Kidney (tissue), 14 donors: Measurements from ENCODE around the gene GPRC5C. TPM values are rescaled to one million over a fixed set of nuclear protein-coding genes. Genes with fewer than 3 reads are reported as not detected.

Experiments
- DNase-seq, 5 donors: peaks; one replicate each; pipeline ENCODE4 v3.0.0-alpha.2; 2013 to 2020
- FAIRE-seq: peaks from 2 replicates; lab custom pipeline; 2012; peaks lifted over from hg19 to GRCh38; lab: Jason Lieb, UNC
- H3K27ac ChIP-seq, 2 donors: one replicate each; pipeline ENCODE4 v1.7.0; 2013; ENCODE audit warnings: low read depth in 2 of 2, low read length in 2 of 2, inconsistent platforms in 1 of 2
- H3K27me3 ChIP-seq: one replicate; pipeline ENCODE4 v1.7.1; 2013; ENCODE audit warnings: low read length, inconsistent platforms; ENCODE audit not compliant: control insufficient read depth, insufficient read depth
- H3K36me3 ChIP-seq, 3 donors: one replicate each; pipeline versions ENCODE4 v1.7.0 to v1.7.1; 2013; ENCODE audit warnings: low read length in 3 of 3, control low read depth in 1 of 3, inconsistent platforms in 1 of 3; ENCODE audit not compliant: insufficient read depth in 3 of 3, control insufficient read depth in 2 of 3
- H3K4me1 ChIP-seq, 3 donors: one replicate each; pipeline versions ENCODE4 v1.7.0 to v1.7.1; 2013; ENCODE audit warnings: low read length in 3 of 3, inconsistent platforms in 1 of 3, low read depth in 1 of 3; ENCODE audit not compliant: control insufficient read depth in 2 of 3, insufficient read depth in 2 of 3
- H3K4me3 ChIP-seq, 3 donors: one replicate each; pipeline versions ENCODE4 v1.7.0 to v1.8.1; 2013; ENCODE audit warnings: low read length in 3 of 3, control low read depth in 1 of 3, inconsistent platforms in 1 of 3
- H3K9ac ChIP-seq, 3 donors: one replicate each; pipeline versions ENCODE4 v1.7.0 to v1.7.1; 2013; ENCODE audit warnings: low read length in 3 of 3, control low read depth in 1 of 3, inconsistent platforms in 1 of 3
- H3K9me3 ChIP-seq, 3 donors: one replicate each; pipeline versions ENCODE4 v1.7.0 to v1.7.1; 2013; ENCODE audit warnings: low read length in 3 of 3, control low read depth in 1 of 3, inconsistent platforms in 1 of 3; ENCODE audit not compliant: control insufficient read depth in 2 of 3, insufficient read depth in 1 of 3
- CTCF ChIP-seq: IDR thresholded peaks from 3 replicates; pipeline ENCODE4 v1.5.1; 2012; ENCODE audit warnings: mild to moderate bottlenecking, moderate library complexity, borderline replicate concordance; ENCODE audit not compliant: insufficient read depth; ENCODE audit errors: extremely low read depth
- intact Hi-C: fragments of 100-400 bp; cut with DNase I; formaldehyde crosslinking; loops from one replicate; pipeline ENCODE4 v1.11.1; 2022
- polyA plus RNA-seq: library from polyadenylated mRNA; stranded (reverse); fragments of 350-450 nt; fragmentation: Illumina TruSeq; extraction: RNeasy Lipid Tissue Mini Kit (QIAGEN cat#74804); gene quantifications from one replicate; pipeline ENCODE4 v1.2.3, GENCODE V29; 2014; ENCODE audit warnings: low read depth, low replicate concordance; ENCODE audit not compliant: insufficient read depth
- total RNA-seq: library from RNA; stranded (reverse); fragmentation: NEBNext Ultra II Directional; extraction: Animal tissue kit (Norgen Biotek cat#: 25700); gene quantifications from one replicate; pipeline ENCODE4 v1.2.1, GENCODE V29; 2021
- donor health status: control.
- donor health status: control.
- donor health status: control.
- donor health status: control.
- donor health status: control.
- donor health status: DM: yes; HTN: yes; CAD: no.
- donor health status: Normal renal cell carcinoma (clear cell type).

Gene GPRC5C
- total and polyA plus RNA-seq, 2 donors from 2014 or later, result 242 to 358 TPM

GRCh38 chr17:74452033-74452840 is 20.3 kb downstream of the GPRC5C start:
- H3K9ac ChIP-seq, result peak overlapping the region in 1 of 3 donors; percentile 67
- no peaks in the 10 kb centered on the region for H3K9me3 ChIP-seq
- peak in 4 of 5 donors; percentile 31 to 79 (median 47) for DNase-seq
- no peaks in the 10 kb centered on the region for H3K27me3 ChIP-seq
- peak overlapping the region; percentile 71 to 86 for H3K27ac ChIP-seq
- intact Hi-C loops, result no loop called here
- TF ChIP-seq CTCF, result no peak
- H3K4me3 ChIP-seq, result peak overlapping the region in 1 of 3 donors; percentile 52
- H3K4me1 ChIP-seq, result peaks cover 0 to 53% (median 21%) of the 10 kb centered on the region in 3 donors
- H3K36me3 ChIP-seq, result no peaks in the 10 kb centered on the region
- FAIRE-seq, result no peak

- intact Hi-C loops, result no loop called here
- H3K27me3 ChIP-seq, result no peaks in the 10 kb centered on the region
- peak overlapping the region in 2 of 3 donors; percentile 26 to 67 for H3K9ac ChIP-seq
- FAIRE-seq (no peak), DNase-seq (peak in 2 of 5 donors; percentile 72 to 80)
- H3K4me1 ChIP-seq, result peaks cover 0 to 50% (median 21%) of the 10 kb centered on the region in 3 donors
- peak overlapping the region; percentile 71 to 86 for H3K27ac ChIP-seq
- TF ChIP-seq CTCF, result no peak
- no peaks in the 10 kb centered on the region for H3K9me3 ChIP-seq
- H3K4me3 ChIP-seq, result peak overlapping the region in 1 of 3 donors; percentile 52
- H3K36me3 ChIP-seq, result no peaks in the 10 kb centered on the region
These were observed 21.2 kb downstream of the GPRC5C start for GRCh38 chr17:74452841-74453661.

- Histone ChIP-seq H3K27ac (peak overlapping the region; percentile 71 to 86), H3K9ac (peak overlapping the region in 1 of 3 donors; percentile 67), H3K9me3 (no peaks in the 10 kb centered on the region), H3K36me3 (no peaks in the 10 kb centered on the region), H3K27me3 (no peaks in the 10 kb centered on the region), H3K4me3 (peak overlapping the region in 2 of 3 donors; percentile 6 to 52), H3K4me1 (peaks cover 0 to 48% (median 21%) of the 10 kb centered on the region in 3 donors)
- TF ChIP-seq CTCF, result no peak
- DNase-seq, result peak in 1 of 5 donors; percentile 47
- intact Hi-C loops, result no loop called here
- no peak for FAIRE-seq
These were observed 21.8 kb downstream of the GPRC5C start for GRCh38 chr17:74453665-74454196.
